Bone marrow (tissue), 2 donors: Measurements from ENCODE around the gene SEC23B.
"Not testable (repeated sequence)": the region's sequence is repeated elsewhere in the genome, so short reads cannot be mapped to it uniquely, and the experiment has no call there.

ENCODE experiments used
- DNase-seq, 2 donors: peaks; one replicate each; lab custom pipeline; 2025; lab: John Stamatoyannopoulos, UW

SEC23B gene

DNA sequence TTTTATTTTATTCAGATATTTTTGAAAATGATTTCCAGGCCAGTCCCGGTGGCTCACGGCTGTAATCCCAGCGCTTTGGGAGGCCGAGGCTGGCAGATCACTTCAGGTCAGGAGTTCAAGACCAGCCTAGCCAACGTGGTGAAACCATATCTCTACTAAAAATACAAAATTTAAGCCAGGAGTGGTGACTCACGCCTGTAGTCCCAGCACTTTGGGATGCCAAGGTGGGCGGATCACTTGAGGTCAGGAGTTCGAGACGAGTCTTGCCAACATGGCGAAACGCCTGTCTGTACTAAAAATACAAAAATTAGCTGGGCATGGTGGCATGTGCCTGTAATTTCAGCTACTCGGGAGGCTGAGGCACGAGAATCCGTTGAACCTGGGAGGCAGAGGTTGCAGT, 19.0 kb downstream of the SEC23B start:
- not testable (repeated sequence) for DNase-seq

DNA sequence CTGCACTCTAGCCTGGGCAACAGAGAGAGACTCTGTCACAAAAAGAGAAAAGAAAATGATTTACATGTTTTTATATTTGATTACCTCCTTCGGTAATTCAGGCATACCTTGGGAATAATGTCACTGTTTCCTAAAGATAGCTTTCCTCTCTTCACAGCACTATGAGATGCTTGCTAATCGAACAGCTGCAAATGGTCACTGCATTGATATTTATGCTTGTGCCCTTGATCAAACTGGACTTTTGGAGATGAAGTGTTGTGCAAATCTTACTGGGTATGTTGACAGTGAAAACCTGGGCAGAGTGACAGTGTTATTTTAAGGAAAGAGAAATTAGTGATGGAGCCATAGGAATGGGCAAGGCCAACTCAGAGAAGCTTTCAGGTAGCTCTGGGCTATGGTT, 19.6 kb downstream of the SEC23B start:
- no peak for DNase-seq

DNA sequence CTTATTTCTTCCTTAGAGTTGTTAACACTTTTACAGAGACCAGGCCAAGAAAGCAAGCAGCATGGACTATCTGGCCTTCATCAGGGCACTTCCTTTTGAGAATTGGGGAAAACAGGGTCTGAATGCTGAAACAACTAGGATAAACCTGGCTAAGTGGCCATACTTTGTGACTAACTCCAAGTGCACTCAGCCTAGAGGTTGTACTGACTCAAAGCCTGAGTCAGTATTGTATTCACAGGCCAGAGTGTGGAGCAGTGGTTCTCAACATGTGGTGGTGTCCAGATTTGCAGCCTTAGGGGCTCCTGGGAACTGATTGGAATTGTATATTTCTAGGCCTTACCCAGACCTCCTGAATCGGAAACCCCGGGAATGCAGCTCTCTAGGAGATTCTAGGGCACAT, 20.1 kb downstream of the SEC23B start:
- DNase-seq = no peak

DNA sequence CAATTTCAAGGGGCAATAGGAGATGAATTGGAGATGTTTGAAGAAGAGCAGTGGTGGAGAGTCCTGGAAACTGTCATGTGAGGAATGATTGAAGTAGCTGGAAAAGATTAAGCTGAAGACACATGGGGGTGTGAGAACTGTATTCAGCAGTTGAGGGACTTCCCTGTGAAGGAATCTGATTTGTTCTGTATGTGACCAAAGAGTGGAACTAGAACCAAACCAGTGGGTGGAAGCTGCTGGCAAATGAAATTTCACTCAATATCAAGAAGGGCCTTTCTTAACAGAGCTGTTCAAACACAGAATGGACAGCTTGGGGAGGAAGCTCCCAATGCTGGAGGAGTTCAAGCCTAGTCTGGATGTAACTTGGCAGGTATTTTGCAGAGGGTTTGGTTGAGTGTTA, 21.3 kb downstream of the SEC23B start:
- no peak for DNase-seq

DNA sequence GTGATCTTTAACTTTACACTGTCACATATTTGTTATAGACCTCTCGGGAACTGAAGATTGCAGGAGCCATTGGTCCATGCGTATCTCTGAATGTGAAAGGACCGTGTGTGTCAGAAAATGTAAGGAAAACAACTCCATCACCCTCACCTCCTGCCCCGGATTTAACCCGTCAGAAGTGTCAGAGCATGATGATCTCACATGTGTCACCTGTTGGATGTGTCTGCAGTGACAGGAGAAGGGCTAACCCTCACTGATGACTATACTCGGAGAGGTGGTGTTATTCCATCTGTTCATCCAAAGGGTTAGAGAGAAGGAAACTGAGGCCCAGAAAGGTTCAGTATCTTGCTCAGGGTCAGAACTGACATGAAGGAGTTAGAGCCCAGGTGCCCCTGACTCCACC, 24.9 kb downstream of the SEC23B start:
- no peak for DNase-seq

DNA sequence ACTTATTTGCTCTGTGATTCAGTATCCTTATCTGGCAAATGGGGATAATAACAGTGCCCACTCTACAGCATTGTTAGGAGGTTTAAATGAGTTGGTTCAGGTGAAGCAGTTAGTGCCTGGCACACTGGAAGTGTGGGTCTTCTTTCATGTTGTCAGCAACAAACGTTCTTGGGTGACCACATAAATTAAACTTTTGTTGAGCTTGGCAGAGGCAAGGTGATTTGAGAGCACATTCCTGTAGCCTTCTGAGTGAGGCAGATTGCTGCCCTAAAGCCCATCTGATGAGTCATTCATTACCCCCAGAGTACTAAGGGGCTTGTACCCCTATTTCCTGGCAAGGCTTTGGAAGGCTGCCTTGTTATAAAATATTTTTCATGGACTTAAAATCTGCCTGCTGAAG, 25.8 kb downstream of the SEC23B start:
- DNase-seq = no peak

DNA sequence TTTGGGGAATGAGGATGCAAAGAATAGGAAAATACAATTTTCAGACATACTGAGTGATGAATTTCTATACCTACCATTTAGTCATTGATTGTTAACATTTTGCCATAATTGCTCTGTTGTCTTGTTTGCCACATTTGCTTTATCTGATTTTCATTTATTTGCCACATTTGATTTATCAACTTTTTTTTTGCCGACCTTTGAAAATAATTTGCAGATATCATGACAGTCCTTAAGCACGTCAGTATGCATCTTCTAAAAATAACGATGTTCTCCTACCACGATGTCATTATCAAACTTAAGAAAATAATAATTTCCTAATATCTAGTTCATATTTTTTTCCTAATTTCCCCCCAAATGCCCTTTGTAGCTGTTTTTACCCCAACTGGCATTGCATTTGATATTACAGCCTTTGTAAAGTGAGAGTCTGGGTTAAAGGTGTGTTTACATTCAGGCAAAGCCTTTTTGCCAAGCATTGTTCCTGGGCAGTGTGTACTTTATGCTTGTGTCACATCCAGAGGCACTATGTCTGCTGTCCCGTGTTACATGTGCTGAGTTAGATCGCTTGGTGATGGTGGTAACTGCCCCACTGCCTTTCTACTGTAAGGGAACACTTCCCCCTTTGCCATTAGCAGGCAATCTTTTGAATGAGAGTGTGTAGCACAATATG, 26.4 kb downstream of the SEC23B start:
- no peak for DNase-seq

DNA sequence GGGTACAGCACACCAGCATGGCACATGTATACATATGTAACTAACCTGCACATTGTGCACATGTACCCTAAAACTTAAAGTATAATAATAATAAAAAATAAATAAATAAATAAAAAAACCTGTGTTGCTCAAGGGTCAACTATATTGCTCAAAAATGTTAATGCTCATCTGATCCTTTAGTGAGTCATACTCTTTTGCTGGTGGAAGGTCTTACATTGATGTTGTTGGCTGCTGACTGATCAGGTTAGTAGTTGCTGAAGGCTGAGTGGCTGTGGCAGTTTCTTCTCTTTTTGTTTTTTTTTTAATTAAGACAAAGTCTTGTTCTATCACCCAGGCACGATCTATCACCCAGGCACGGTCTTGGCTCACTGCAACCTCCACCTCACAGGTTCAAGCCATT, 29.9 kb downstream of the SEC23B start:
- DNase-seq = no peak

DNA sequence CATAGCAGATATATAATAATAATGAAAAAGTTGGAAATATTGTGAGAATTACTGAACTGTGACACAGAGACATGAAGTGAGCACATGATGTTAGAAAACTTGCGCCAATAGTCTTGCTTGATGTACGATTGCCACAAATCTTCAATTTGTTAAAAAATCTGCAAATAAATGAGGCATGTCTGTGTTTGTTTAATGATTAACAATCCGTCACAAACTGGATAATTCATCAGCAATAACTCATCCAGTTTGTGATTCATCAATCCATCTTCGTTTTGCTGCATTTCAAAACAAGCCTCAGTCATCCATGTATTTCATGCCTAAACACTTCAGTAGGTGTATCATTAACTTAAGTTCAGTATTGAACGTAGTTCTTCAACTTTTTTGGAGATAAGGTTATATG, 34.0 kb downstream of the SEC23B start:
- DNase-seq = no peak

DNA sequence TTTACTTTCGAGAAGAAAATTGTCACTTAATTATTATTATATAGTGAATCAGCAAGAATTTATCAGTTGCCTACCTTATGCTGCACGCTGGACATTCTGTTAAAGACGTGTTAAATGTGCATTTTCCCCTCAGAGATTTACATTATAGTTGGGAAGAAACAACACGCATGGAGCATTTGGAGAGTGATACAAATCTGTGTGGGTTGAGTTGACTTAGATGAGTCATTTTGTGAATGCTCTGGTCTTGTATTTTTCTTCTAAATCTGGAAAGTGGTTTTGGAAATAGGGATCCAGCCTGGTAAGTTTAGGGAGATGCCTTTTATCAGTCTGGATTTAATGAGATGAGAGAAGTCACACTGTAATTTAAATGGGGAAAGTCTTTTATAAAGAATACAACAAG, 35.5 kb downstream of the SEC23B start:
- no peak for DNase-seq

DNA sequence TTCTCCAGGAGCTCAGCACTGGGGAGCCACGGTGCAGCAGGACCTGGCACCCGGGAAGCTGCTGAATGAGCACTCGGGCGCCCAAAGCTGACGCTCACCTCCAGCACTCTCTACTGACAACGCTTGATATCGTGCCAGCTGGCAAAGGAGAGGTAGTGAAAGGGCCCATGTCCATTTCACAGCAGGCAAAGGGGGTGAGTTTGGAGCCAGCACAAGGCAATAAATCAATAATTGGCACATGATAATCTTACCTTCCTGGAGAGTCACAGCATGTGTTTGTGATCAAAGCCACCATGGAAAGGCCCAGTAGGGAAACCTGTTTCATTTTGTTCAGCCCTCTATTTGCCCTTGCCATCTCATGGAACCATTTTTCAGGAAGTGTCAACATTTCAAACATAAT, 36.2 kb downstream of the SEC23B start:
- DNase-seq = no peak

DNA sequence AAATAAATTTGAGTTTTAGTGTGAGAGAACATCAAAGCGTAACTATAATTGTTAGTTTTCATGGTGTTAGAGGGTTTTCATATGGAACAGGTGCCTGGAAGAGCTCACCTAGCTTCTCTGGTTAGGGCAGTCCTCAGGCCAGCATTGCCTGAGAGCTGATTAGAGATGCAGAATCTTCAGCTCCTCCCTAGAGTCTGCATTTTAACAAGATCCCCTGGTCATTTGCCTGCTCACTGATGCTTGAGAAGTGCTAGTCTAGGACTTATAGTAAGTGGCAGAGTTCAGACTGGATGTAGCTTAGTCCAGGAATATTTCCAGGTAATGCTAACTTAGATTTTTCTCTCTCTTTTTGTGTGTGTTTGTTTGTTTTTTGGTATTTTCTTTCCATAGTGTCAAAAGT, 37.8 kb downstream of the SEC23B start:
- no peak for DNase-seq

DNA sequence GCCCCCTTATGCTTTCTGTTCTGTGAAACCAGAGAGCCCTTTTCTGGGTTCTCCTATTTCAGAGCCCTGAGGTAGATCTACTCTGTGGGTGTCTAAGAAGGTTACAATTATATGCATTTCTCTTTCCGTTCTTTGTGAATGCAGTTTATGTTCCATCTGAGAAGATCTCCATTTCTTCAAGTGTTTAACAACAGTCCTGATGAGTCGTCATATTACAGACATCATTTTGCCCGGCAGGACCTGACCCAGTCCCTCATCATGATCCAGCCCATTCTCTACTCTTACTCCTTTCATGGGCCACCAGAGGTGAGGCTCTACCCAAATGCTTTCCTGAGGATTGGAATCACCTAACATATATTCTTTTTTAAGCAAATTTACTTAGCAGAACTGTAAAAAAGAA, 40.7 kb downstream of the SEC23B start:
- DNase-seq = no peak

DNA sequence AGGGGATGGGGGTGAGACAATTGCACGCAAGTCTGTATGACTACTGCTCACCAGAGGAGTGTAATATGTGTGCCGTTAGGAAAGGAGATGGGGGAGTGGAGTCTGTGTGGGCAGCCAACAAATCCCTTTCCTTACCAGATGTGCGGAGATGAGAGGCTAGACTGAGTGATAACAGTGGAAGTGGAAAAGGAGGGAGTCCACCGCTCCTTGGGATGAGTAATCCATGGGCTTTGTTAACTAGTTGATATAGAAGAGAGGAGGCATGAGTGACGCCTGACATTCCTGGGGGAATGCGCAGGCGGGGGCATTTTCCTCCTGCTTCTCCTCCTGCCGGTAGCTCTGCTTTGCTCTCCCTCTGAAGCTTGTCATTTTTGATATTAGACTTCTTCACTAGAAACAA, 46.0 kb downstream of the SEC23B start:
- no peak for DNase-seq

DNA sequence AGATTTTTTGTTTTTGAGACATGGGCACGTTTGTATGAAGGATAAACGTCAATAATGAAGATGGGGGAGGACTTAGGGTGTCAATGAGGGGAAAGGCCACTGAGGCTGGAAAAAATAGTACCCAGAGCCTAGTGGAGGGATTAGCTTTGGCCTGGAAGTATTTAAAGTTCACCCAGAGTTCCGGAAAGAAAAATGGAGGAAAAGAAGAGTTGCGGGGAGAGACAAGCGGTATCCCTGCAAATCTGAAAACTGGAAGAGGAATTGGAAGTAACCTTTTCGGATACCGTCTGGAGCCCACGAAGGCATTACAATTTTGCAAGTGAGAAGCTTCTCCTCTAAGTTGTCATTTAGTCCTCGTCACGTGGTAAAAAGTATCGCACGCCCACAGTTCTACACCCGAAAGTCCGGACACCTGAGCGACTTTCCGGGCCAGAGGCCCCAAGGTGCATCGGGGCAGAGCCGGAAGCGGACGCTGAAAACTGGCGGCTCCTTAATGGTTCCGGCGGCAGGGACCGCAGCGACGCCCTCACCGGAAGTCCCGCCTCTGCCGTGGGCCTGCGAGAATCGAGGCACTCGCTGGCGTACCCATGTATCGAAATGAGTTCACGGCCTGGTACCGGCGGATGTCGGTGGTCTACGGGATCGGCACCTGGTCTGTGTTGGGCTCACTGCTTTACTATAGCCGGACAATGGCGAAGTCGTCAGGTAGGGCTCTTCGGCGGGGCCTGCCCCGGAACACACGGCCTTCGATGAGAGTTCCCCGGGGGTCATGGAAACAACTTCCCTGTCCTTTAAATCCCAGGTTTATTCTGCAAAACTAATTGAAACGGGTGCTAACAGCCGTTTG, 59.4 kb downstream of the SEC23B start, which contains the start of gene SMIM26:
Gene SMIM26, plus strand, starts transcription at position 541 of the 847 bp plus-strand sequence. Its CDS starts 47 bp downstream, at position 588.
- DNase-seq = peak; percentile 76 to 81

DNA sequence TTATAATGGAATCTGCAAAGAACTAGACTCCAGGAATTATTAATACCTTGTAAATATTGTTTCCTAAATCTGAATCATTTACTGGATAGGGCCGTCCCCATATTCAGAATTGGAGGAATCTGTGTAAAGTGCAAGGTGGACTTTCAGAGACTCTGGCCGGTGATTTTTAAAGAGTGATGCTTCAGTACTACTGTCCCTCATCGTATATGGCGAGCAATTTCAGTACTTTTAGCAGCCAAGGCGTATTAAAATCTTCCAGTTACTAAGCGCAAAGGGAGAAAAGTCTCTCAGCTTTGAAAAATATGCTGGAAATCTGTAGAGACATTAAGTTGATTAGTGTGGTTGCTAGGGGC, 60.0 kb downstream of the SEC23B start:
- no peak for DNase-seq

DNA sequence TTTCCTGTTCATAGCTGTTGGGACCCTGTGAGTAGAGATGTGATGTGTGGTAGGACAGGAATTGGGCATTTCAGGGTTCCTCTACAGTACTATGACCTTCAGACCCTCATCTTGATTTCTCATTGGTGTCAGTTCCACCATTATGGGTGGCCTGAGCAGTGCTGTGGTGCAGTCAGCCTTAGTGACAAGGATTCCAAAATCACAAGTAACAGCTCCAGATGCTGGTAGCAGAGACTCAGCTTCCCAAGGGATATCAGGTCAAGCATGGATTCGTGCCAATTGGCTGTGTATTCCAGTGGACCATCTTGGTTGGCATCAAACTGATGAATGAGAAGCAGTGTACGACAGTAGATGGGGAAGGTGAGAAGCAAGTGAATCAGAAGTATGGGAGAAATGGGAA, 63.3 kb downstream of the SEC23B start:
- no peak for DNase-seq

DNA sequence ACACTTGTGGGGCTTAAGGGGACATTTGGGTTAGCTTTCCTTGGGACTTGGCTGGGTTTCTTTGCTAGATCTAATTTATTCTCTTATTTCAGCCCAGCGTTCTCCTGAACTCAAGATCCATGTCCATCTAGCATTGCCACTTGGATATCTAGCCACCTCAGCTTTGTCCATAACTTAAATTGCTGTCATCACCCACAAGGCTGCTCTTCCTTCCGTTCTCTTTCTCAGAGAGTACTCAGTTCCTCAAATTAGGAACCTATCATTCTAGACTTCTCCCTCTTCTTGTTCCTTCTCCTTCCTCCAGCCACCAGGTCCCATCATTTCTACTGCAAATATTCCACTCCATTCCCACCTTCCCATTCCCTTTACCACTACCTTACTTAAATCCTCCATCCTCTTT, 63.8 kb downstream of the SEC23B start:
- DNase-seq = no peak

DNA sequence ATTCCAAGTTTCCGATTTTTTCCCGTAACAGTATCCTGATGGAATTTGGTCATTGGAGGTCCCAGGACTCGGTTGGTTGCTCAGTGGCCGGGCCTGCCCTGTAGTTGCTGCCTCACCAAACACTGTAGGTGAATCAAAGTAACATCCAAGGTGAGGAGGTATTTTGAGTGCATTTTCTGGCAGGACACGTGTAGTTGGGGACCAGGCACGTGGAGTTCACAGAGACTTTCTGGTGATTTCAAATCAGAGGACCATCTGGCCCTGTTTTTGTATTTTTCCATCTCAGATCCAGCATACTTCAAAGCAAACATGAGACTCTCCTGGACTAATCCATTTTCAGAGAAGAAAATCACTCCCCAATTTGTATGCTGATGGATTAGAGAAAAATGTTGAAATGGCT, 70.2 kb downstream of the SEC23B start:
- no peak for DNase-seq

DNA sequence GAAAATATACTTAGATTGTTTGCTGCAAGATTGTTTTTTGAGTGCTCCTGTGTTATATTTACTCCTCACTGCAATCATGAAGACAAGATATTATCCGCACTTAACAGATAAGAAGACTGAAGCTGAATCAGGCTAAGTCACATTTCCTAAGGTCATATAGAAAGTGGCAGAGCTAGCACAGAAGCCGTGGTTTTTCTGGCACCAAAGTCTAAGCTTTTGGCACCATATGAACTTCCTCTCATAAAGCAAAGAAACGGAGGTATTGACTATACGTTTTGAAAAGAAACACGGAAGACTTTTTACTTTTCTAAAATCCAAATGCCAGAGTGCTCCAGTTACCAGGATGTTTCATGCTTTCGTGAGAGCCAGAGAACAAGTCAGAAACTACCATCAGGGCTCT, 70.8 kb downstream of the SEC23B start:
- no peak for DNase-seq

DNA sequence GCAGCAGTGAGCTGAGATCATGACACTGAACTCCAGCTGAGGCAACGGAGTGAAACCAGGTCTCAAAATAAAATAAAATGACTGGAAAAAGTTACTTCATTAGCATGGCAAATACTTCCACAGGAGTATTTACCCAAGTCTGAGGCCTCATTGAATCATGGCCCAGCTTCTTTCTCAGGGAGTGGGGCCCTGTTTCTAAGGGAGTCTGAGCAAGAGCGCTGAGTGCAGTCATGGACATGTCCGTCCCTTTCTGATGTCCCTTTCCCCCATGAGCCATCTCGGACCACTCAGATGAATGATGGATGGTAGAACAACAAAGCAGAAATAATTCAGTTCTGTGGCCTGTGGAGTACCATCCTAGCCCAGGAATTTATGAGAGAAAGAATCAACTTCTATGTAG, 72.3 kb downstream of the SEC23B start:
- no peak for DNase-seq

DNA sequence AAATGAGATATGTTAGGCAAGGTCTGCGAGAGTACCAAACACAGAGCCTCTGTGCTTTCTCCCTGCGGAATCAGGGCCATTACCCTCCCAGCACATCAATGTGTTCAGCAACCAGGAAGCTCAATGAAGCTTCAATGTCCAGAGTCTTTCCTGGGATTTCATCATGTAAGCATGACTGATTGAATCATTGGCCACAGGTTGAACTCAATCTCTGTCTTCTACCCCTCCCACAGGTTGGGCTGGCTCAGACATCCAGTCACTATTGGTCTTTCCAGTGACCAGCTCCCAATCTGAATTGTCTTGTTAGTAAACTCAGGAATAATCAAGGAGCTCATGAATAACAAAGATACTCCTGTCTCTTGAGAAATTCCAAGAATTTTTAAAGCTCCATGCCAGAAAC, 77.4 kb downstream of the SEC23B start:
- DNase-seq = no peak

DNA sequence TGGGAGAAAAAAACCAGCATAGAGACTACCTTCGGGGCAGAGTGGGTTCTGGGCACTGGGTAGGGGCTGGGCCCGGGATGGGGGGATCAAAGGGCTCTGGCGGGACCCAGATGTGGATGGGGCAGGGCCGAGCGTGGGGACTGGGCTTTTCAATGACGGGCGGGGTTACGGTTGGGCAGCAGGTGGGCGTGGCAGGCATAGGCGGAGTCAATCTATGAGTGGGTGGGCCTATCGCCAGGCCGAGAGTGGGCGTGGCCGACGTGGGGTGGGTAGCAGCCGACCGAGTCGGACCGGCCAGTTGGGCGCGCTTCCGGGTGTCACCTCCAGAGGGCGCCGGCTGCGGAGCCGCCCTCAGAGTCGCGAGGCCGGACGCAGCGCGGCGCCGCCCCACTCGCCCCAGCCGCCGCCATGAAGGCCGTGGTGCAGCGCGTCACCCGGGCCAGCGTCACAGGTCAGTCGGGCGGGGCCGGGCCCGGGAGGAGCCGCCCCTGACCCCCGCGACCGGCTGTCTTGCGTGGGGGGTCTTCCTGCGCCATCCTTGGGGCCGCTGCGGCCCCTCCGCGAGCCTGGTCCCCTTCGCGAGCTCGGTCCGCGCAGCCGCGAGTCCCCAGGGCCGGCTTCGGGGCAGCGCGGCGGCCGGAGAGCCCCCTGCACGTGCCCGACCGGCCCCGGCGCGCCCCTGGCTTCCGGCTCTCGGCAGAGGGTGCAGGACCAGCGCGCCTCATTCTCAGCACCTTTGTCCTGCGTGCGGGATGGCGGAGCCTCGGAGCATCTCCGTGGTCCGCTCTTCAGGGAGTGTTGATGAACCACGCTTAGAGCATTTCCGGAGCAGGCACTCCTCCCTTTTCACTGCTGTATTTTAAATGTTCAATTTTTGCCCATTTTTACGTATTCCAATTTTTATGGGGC, 80.2 kb downstream of the SEC23B start, which contains the start of gene DTD1:
Gene DTD1, plus strand, starts transcription at position 390 of the 909 bp plus-strand sequence. Its CDS starts 19 bp downstream, at position 409.
- DNase-seq = peak in 1 of 2 donors; percentile 70
